HG02798 (cell line): ENCODE results near the gene TSC22D4.
"Not testable (repeated sequence)": the region's sequence is repeated elsewhere in the genome, so short reads cannot be mapped to it uniquely, and the experiment has no call there.

Source experiments
- ATAC-seq: cut with Tn5 transposase; IDR thresholded peaks from one replicate; pipeline ENCODE4 v1.9.1; 2021; ENCODE audit warnings: mild to moderate bottlenecking; ENCODE audit not compliant: unreplicated experiment, poor library complexity

TSC22D4 gene

DNA sequence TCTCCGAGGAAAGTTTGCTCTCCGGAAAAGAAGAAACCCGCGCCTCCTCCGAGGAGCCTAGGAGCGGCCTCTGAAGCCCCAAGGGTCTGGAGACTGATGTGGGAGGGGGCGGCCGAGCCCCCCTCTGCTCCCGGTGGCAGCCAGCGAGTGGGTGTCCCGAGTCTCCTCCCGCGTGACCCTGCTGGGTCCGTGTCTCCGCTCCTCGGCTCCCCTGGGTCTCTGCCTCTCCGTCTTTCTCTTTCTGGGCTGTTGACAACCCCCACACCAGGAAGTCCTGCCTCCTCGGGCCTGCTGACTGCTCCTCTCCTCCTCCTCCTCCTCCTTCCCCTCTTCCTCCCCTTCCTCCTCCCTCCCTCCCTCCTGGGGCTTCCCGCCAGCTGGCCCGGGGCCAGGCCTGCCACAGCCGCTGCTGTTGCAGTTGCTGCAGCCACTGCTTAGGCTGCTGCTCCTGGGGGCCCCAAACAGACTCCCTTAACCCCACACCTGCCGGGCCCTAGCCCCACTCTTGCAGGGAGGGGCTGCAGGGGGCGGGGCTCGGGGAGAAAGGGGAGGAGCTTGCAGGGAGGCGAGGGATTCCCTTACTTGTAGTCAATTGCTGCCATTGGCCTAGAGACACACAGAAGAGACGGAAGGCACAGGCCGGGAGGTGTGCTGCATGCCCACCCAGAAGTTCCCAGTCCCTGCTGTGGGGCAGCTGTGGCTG lies at the start of gene TSC22D4:
TSC22D4 (minus strand) TSS at position 257 of the 703 bp plus-strand sequence. CDS start 1,176 bp downstream, outside the sequence.
- ATAC-seq: peak; percentile 66

DNA sequence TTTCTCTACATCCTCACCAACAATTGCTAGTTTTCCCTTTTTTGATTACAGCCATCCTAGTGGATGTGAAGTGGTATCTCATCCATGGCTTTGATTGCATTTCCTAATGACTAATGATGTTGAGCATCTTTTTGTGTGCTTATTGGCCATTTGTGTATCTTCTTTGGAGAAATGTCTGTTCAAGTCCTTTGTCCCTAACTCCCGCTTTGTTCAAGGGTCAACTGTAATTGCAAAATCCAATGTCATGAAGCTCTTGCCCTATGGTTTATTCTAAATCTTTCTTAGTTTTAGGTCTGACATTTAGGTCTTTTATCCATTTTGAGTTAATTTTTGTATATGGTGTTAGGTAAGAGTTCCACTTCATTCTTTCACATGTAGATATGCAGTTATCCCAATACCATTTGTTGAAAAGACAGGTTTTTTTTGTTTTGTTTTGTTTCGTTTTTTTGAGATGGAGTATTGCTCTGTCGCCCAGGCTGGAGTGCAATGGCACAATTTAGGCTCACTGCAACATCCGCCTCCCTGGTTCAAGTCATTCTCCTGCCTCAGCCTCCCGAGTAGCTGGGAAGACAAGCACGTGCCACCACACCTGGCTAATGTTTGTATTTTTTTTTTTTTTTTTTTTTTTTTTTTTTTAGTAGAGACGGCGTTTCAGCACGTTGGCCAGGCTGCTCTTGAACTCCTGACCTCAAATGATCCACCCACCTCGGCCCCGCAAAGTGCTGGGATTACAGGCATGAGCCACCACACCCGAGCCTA lies 49.3 kb upstream of the TSC22D4 start:
- ATAC-seq: not testable (repeated sequence)

DNA sequence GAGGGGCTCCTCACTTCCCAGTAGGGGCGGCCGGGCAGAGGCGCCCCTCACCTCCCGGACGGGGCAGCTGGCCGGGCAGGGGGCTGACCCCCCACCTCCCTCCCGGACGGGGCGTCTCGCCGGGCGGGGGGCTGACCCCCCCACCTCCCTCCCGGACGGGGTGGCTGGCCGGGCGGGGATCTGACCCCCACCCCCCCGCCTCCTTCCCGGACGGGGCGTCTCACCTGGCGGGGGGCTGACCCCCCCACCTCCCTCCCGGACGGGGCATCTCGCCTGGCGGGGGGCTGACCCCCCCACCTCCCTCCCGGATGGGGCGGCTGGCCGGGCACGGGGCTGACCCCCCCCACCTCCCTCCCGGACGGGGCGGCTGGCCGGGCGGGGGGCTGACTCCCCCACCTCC lies 44.2 kb upstream of the TSC22D4 start:
- ATAC-seq: not testable (repeated sequence)

DNA sequence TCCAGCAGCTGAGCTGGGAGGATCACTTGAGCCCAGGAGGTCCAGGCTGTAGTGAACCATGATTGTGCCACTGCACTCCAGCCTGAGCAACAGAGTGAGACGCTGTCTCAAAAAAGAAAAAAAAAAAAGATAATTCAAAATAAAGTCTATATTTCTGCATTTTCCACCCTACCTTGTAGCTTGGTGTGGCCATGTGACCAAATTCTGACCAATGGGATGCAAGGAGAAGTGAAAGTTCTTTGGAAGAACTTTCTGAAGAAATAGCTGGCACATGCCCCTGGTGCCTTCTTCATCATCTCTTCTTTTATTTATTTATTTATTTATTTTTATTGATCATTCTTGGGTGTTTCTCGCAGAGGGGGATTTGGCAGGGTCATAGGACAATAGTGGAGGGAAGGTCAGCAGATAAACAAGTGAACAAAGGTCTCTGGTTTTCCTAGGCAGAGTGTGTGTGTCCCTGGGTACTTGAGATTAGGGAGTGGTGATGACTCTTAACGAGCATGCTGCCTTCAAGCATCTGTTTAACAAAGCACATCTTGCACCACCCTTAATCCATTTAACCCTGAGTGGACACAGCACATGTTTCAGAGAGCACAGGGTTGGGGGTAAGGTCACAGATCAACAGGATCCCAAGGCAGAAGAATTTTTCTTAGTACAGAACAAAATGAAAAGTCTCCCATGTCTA lies 43.0 kb upstream of the TSC22D4 start:
- ATAC-seq: not testable (repeated sequence)

DNA sequence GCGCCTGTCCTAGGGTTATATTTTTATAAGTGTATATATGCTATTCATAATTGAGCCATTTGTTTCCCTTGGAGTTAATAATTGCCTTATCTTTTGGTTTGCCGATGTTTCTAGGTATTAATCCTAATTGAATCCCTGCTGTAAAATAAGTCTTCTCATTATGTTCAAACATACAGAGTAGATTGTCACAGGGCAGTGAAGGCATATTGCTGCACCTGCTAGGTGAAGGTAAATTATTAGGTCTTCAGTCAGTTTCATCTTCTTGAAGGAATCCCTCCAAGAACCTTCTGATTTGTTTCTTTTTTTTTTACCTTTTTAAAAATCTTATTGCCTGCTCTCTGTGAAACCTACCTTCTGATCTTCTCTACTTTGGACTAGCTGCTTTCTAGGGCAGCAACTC lies 42.1 kb upstream of the TSC22D4 start:
- ATAC-seq: no peak

DNA sequence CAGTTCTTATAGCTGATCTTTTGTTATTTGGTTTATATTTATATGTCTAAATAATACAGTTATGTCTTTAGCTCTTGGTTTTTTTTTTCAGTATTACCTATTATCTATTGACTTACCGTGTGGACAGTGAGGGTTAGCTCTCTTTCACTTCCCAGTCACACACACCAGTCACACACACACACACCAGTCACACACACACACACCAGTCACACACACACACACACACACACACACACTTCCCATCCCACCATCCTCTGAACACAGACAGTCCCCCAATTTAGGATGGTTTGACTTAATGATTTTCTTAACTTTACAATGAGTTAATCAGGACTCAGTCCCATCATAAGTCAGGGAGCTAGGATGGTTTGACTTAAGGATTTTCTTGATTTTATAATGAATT lies 41.1 kb upstream of the TSC22D4 start:
- no peak for ATAC-seq

DNA sequence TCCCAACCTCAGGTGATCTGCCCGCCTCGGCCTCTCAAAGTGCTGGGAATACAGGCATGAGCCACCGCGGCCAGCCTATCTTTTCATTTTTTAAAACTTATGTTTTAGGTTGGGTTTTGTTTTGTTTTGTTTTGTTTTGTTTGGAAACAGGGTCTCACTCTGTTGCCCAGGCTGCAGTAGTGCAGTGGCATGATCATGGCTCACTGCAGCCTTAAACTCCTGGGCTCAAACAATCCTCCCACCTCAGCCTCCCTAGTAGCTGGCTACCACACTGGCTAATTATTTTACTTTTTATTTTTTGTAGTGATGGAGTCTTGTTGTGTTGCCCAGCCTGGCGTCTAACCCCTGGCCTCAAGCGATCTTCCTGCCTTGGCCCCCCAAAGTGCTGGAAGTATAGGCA lies 40.6 kb upstream of the TSC22D4 start:
- ATAC-seq: no peak

DNA sequence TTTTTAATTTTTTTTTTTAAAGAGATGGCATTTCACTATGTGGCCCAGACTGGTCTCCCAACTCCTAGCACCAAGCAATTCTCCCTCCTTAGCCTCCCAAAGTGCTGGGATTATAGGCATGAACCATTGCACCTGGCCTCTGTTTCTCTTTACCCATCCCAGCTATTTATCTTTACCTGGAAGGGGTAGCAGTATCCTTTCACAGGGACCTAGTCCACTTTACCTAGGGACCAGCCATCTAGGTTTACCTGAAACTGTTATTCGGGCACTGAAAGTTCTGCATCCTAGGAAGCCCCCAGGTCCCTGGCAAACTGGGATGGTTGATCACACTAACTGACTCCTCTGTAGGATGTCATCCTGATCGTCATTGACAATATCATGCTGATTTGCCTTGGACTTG lies 38.3 kb upstream of the TSC22D4 start:
- no peak for ATAC-seq

DNA sequence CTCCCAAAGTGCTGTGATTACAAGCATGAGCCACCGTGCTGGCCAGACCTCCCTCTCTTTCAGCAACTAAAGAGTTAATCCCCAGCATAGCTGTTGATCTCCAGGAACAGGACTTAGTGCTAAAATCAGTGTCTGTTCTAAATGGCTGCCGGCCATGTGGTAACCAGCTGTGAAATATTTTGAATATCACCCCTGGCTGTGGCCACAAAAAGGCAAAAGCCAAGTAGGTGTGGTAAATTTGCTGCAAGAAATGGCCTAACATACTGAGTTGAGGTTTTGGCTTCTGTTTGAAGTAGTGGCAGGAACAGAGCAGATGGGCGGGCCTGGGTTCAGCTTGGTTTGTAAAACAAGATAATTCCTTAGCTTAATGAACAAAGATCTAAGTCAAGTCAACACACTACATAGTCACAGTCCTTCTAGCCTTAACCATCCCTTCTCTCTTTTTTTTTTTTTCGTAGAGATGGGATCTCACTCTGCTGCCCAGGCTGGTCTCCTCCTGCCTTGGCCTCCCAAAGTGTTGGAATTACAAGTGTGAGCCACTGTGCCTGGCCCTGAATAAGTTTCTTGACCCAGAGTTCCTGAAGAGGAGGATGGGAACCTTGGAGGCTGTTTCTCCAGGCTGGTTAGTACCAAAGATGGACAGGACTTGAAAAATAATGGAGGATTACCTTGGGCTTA lies 37.3 kb upstream of the TSC22D4 start:
- ATAC-seq: peak; percentile 80

DNA sequence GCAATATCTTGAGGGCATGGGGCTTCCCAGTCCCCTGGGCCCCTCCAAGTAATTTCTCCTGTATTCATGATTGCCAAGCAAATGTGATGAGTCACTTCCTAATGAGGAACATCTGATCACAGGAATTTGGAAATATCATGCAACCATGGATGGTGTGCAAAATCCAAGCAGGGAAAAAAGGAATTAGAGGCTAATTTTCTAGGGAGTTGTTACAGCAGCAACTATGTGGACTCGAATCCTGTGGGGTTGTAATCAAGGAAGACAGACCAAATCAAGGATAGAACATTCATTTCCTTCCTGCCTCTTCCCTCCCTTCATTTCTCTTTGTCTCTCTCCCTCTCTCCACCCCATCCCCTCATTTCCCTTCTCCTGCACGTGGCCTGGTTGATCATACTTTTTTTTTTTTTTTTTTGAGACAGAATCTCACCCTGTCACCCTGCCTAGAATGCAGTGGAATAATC lies 36.1 kb upstream of the TSC22D4 start:
- ATAC-seq: no peak

DNA sequence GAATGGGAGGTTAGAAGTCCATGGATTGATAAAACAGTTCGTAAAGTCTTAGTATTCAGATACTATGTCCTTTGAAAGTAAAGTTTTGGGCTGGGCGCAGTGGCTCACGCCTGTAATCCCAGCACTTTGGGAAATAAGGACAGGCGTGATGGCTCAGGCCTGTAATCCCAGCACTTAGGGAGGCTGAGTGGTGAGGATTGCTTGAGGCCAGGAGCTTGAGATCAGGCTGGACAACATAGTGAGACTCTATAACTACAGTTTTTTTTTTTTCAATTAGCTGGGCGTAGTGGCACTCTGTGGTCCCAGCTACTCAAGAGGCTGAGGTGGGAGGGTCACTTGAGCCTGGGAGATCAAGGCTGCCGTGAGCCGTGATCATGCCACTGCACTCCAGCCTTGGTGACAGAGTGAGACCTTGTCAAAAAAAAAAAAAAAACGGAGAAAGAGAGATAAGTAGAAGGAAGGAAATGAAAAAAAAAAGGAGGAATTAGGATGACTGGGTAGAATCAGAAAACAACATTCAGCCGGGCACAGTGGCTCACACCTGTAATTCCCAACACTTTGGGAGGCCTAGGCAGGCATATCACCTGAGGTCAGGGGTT lies 34.3 kb upstream of the TSC22D4 start:
- no peak for ATAC-seq

DNA sequence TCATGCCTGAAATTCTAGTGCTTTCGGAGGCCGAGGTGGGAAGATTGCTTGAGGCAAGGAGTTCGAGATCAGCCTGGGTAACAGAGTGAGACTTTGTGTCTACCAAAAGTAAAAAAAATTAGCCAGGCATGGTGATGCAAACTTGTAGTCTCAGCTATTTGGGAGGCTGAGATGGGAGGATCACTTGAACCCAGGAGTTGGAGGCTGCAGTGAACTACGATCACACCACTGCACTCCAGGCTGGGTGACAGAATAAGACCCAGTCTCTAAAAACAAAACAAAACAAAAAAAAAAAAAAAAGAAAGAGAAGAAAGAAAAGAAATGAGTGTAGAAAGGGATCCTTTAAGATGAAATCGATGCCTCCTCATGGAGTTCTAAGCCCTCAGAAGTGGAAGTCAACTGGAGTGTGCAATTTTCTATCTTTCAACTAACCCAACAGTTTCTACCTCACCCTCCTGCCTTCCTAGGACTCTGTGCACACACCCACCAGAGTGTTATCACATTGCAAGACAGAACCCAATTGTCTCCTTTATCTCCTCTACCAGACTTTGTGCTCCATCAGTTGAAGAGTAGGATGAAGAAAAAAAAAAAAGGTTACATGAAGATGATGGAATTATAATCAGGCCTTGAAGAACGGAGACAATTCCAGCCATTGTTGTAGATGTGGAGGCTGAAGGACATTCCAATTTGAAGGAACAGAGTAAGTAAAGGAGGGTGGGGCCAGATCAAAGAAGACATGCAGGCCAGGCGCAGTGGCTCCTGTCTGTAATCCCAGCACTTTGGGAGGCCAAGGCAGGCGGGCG lies 31.6 kb upstream of the TSC22D4 start:
- ATAC-seq: no peak

DNA sequence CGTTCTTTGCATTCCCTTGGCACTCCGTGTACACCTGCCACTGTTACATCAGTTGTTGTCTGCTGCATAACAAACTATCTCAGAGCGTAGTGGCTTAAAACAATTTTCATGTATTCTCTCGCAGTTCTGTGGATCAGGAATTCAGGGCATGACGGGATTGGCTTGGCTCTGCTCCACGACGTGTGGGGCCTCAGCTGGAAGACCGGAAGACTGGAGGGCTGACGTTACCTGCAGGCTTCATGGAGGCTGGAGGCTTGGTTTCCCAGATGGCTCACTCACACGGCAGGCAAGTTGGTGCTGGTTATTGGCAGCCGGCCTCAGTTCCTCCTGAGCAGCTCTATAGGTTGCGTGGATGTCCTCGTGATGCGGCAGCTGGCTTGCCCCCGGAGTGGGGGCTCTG lies 30.2 kb upstream of the TSC22D4 start:
- ATAC-seq: no peak

DNA sequence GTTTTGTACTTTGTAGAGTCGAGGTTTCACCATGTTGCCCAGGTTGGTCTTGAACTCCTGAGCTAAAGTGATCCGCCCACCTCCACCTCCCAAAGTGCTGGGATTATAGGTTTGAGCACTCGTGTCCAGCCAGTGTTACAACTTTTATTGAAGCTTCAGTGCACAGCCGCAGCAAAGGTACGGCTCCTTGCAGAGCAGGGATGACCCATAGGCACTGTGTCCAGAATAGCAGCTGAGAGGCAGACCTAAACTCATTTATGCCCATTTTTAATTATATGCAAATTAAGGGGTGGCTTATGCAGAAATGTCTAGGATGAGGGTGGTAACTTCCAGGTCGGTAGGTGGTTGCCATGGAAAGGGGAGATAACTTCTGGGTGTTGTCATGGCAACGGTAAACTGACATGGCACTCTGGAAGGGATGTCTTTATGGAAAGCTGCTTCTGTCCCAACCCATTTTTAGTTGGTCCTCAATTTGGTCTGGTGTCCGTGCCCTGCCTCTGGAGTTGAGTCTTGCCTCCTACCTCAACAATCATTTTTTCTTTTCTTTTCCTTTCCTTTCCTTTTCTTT lies 27.4 kb upstream of the TSC22D4 start:
- ATAC-seq: no peak

DNA sequence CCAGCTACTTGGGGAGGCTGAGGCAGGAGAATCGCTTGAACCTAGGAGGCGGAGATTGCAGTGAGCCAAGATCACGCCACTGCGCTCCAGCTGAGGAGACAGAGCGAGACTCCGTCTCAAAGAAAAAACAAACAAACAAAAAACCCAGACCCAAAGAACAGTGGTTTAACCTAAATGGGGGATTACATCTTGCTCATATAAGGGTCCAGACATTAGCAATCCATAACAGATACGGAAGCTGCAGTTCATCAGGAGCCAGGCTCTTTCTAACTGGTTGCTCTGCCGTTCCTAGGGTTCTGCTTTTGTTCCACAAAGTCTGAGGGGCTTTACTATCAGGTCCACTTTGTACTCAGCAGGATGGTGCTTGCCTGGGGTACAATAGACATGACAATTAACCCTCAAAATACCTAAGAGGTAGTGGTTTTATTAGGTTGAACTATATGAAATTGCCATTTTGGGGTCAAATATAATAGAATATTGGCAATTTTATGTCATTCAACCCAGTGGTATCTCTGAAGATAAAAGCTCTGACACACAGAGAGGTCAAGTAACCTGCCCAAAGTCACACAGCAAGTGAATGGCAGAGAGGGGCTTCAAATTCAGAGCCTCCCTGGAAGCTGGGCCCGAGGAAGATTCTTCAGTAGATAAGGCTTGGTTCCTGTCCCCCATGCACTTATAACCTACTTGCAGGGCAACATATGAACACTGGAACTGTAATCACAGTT lies 26.0 kb upstream of the TSC22D4 start:
- ATAC-seq: no peak

DNA sequence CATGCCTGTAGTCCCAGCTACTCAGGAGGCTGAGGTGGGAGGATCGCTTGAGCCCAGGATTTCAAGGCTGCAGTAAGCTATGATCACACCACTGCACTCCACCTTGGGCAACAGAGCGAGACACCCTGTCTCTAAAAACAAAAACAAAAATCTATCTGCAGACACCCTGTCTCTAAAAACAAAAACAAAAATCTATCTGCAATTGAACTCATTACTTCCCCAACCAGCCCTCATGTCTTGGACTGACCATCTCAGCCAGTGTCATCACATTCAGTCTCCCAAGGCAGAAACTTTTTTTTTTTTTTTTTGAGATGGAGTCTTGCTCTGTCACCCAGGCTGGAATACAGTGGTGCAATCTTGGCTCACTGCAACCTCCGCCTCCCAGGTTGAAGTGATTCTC lies 25.0 kb upstream of the TSC22D4 start:
- not testable (repeated sequence) for ATAC-seq

DNA sequence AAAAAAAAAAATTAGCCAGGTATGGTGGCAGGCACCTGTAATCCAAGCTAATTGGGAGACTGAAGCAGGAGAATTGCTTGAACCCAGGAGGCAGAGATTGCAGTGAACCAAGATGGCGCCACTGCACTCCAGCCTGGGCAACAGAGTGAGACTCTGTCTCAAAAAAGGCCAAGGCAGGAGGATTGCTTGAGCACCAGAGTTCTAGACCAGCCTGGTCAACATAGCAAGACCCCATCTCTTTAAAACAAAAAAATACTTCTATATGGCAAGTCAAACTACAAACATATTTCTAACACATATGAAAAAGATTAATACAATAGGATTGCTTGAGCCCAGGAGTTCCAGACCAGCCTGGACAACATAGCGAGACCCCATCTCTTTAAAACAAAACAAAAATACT lies 21.7 kb upstream of the TSC22D4 start:
- ATAC-seq: not testable (repeated sequence)

DNA sequence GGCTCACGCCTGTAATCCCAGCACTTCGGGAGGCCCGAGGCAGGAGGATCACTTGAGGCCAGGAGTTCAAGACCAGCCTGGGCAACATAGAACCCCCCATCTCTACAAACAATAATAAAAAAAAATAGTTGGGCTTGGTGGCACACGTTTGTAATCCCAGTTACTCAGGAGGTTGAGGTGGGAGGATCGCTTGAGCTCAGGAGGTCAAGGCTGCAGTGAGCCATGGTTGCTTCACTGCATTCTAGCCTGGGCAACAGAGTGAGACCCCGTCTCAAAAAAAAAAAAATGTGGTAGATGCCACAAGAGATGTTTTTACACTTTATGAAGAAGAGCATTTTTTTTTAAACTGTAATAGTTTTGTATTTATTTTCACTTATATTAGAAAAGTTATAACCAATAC lies 17.5 kb upstream of the TSC22D4 start:
- ATAC-seq: no peak
